ENCODE results near the gene A1BG.

GRCh38 chr19:58395979-58396627 lies 42.8 kb upstream of the A1BG start:
- TF ChIP-seq CTCF (IDR thresholded peaks at IDR 0.05; ENCODE audit: poor library complexity): no peak
- no peak for TF ChIP-seq EZH2 (IDR thresholded peaks at IDR 0.05; ENCODE audit: borderline replicate concordance)
- TF ChIP-seq EZH2phosphoT487 (IDR thresholded peaks at IDR 0.05; ENCODE audit: low read depth, severe bottlenecking, unreplicated experiment): no peak
